GM12864 (cell line): Measurements from ENCODE around the gene GMDS.

Experiments
- DNase-seq: peaks from one replicate; pipeline ENCODE4 v3.0.0-alpha.2; 2011; ENCODE audit warnings: low read depth
- H3K4me3 ChIP-seq: 2 replicates; pipeline ENCODE4 v1.5.1; 2011; ENCODE audit warnings: mild to moderate bottlenecking, low read depth, low read length, control low read depth
- CTCF ChIP-seq: IDR thresholded peaks from 2 replicates; pipeline ENCODE4 v1.5.1; 2011; ENCODE audit warnings: low read depth, mild to moderate bottlenecking, moderate library complexity, low read length, control low read depth, inconsistent platforms; ENCODE audit errors: missing control alignments

GMDS gene

GRCh38 chr6:1837826-1838225 lies 407.6 kb downstream of the GMDS start:
- H3K4me3 ChIP-seq: no peak overlapping the region
- no peak for DNase-seq
- TF ChIP-seq CTCF: no peak

GRCh38 chr6:1836690-1837089 lies 408.7 kb downstream of the GMDS start:
- H3K4me3 ChIP-seq: no peak overlapping the region
- DNase-seq: no peak
- TF ChIP-seq CTCF: no peak

- no peak for TF ChIP-seq CTCF
- no peak for DNase-seq
- H3K4me3 ChIP-seq: no peak overlapping the region
Measured at GRCh38 chr6:1834646-1835516, 410.5 kb downstream of the GMDS start.

- no peak for TF ChIP-seq CTCF
Measured at GRCh38 chr6:1834207-1834606, 411.2 kb downstream of the GMDS start.

GRCh38 chr6:1832844-1833787 lies 412.3 kb downstream of the GMDS start:
- no peak overlapping the region for H3K4me3 ChIP-seq
- no peak for DNase-seq
- no peak for TF ChIP-seq CTCF

More at GRCh38 chr6:1834207-1834606, 411.2 kb downstream of the GMDS start:
- DNase-seq: no peak
- no peak overlapping the region for H3K4me3 ChIP-seq

- TF ChIP-seq CTCF: no peak
- no peak for DNase-seq
- no peak overlapping the region for H3K4me3 ChIP-seq
Measured at GRCh38 chr6:1832358-1832757, 413.0 kb downstream of the GMDS start.
